Neuron (in vitro differentiated cells): ENCODE measurements around the gene FTO.

Experiments used
- H2AFZ ChIP-seq: one replicate; pipeline ENCODE4 v1.6.1; 2013; ENCODE audit warnings: low read depth, mild to moderate bottlenecking, inconsistent platforms, low read length, moderate library complexity
- H3K27me3 ChIP-seq: one replicate; pipeline ENCODE4 v1.6.1; 2013; ENCODE audit warnings: low read length; ENCODE audit not compliant: insufficient read depth
- H3K36me3 ChIP-seq: one replicate; pipeline ENCODE4 v1.6.1; 2013; ENCODE audit warnings: low read length; ENCODE audit not compliant: insufficient read depth
- H3K4me1 ChIP-seq: one replicate; pipeline ENCODE4 v1.6.1; 2013; ENCODE audit warnings: low read length; ENCODE audit not compliant: insufficient read depth
- H3K4me3 ChIP-seq: 2 replicates; pipeline ENCODE4 v1.5.1; 2013; ENCODE audit warnings: mild to moderate bottlenecking, low read length, moderate library complexity
- H3K9me3 ChIP-seq: one replicate; pipeline ENCODE4 v1.6.1; 2013; ENCODE audit warnings: low read length

FTO gene

GRCh38 chr16:54165912-54166865 is 462.2 kb downstream of the FTO start:
- H3K36me3 ChIP-seq = no peaks in the 10 kb centered on the region

DNA sequence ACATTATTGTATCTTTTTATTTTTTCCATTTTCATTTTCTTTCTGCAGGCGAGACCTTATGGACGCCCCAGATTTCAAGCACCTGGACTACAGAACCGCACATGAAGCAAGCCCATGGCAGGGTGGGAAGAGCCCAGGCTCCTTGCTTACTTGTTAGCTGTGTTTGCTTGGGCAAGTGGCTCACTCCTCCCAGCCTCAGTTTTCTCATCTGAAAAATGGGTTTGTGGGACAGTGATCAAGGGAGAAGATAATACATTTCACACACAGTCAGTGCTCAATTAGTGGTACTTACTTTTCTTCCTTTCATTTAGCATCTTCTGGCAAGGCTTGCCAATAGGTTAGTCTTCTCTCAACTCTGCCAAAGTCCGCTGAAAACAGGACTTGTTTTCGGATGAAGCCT is 465.2 kb downstream of the FTO start:
- H3K9me3 ChIP-seq = no peaks in the 10 kb centered on the region
- H3K4me3 ChIP-seq = no peak overlapping the region
- peaks cover 41% of the 10 kb centered on the region for H3K4me1 ChIP-seq
- H2AFZ ChIP-seq = no peak overlapping the region
- no peaks in the 10 kb centered on the region for H3K27me3 ChIP-seq
- H3K36me3 ChIP-seq = no peaks in the 10 kb centered on the region

More at GRCh38 chr16:54165912-54166865, 462.2 kb downstream of the FTO start:
- Histone ChIP-seq H2AFZ (no peak overlapping the region), H3K27me3 (no peaks in the 10 kb centered on the region), H3K4me1 (peaks cover 20% of the 10 kb centered on the region), H3K9me3 (peaks cover 3% of the 10 kb centered on the region), H3K4me3 (no peak overlapping the region)

GRCh38 chr16:54171626-54172537 is 467.9 kb downstream of the FTO start:
- no peaks in the 10 kb centered on the region for H3K36me3 ChIP-seq
- peaks cover 55% of the 10 kb centered on the region for H3K4me1 ChIP-seq
- H2AFZ ChIP-seq = no peak overlapping the region
- H3K4me3 ChIP-seq = peak overlapping the region; percentile 29
- H3K27me3 ChIP-seq = no peaks in the 10 kb centered on the region
- H3K9me3 ChIP-seq = no peaks in the 10 kb centered on the region

- H2AFZ ChIP-seq = no peak overlapping the region
- no peaks in the 10 kb centered on the region for H3K27me3 ChIP-seq
- H3K4me1 ChIP-seq = peaks cover 59% of the 10 kb centered on the region
- H3K4me3 ChIP-seq = no peak overlapping the region
- H3K36me3 ChIP-seq = no peaks in the 10 kb centered on the region
- H3K9me3 ChIP-seq = no peaks in the 10 kb centered on the region
Measured at GRCh38 chr16:54173490-54173889, 469.5 kb downstream of the FTO start.

GRCh38 chr16:54174201-54174600 is 470.2 kb downstream of the FTO start:
- Histone ChIP-seq H2AFZ (no peak overlapping the region), H3K4me1 (peaks cover 64% of the 10 kb centered on the region), H3K9me3 (no peaks in the 10 kb centered on the region), H3K4me3 (no peak overlapping the region), H3K36me3 (no peaks in the 10 kb centered on the region), H3K27me3 (no peaks in the 10 kb centered on the region)

DNA sequence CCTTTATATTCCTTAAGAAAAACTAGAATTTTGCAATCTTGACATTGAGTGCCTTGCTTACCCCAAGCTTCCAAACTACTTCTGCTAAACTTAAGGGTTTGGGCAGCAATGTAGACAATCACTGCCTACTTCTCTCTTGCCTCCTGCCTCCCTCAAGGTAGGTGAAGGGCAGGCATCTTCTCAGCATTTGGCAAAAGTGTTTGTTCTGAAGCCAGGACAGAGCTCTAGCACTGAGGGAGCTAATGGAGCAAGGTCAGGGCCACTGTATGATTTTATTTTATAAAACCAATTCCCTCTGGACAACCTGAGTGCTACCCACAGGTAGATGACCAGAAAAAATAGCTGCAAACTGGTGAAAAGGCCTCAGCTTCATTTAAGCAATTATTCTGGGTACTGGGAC is 470.8 kb downstream of the FTO start:
- H3K36me3 ChIP-seq = no peaks in the 10 kb centered on the region
- H3K4me3 ChIP-seq = no peak overlapping the region
- no peaks in the 10 kb centered on the region for H3K27me3 ChIP-seq
- H2AFZ ChIP-seq = no peak overlapping the region
- no peaks in the 10 kb centered on the region for H3K9me3 ChIP-seq
- peaks cover 64% of the 10 kb centered on the region for H3K4me1 ChIP-seq

DNA sequence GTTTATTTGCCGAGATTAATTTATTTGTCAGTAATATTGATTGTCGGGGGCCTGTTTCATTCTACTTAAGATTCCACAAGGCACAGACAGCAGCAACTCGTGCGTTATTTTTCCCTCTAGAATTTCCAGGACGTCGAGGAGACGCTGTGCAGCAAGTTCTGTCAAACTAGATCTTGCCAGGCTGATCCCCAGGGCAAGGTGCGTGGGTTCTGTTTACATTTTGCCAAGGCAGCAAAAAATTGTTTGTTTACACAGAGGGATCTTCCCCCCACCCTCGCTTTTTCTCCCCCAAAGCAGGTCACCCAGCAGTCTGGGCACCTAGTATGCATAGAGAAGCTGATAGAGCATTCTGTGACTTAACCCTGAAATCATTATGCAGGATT is 471.2 kb downstream of the FTO start:
- H3K4me1 ChIP-seq = peaks cover 64% of the 10 kb centered on the region
- no peaks in the 10 kb centered on the region for H3K27me3 ChIP-seq
- H2AFZ ChIP-seq = no peak overlapping the region
- no peaks in the 10 kb centered on the region for H3K36me3 ChIP-seq
- no peak overlapping the region for H3K4me3 ChIP-seq
- no peaks in the 10 kb centered on the region for H3K9me3 ChIP-seq

- H3K9me3 ChIP-seq = no peaks in the 10 kb centered on the region
- H3K27me3 ChIP-seq = no peaks in the 10 kb centered on the region
- H2AFZ ChIP-seq = no peak overlapping the region
- H3K4me1 ChIP-seq = peaks cover 59% of the 10 kb centered on the region
- no peak overlapping the region for H3K4me3 ChIP-seq
- H3K36me3 ChIP-seq = no peaks in the 10 kb centered on the region
Measured at GRCh38 chr16:54175552-54176375, 471.8 kb downstream of the FTO start.

DNA sequence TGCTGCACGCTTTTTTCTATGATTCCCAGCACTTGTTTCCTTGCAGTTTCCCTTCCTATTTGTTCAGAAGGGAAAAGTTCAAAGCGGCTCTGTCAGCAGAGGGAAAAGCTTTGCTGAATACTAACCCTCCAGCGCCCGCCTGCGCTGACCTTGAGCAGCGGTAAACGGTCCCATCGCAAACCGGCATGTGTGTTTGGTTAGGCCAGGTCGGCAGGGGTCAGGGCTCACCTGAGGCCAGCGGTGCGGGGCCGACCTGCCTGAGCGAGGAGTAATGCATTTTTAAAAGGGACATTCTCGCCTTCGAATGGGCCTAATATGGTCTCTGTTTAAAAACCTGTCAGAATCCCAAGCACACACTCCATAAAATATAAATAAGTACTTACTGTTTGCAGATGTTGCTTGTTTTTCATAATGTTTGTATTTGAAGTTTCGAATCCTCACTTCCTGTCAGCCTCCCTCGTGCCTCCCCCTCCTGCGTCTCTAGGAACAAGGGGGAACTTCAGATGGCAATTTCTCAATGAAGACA is 472.5 kb downstream of the FTO start:
- Histone ChIP-seq H3K4me1 (peaks cover 53% of the 10 kb centered on the region), H3K36me3 (no peaks in the 10 kb centered on the region), H3K27me3 (no peaks in the 10 kb centered on the region), H2AFZ (no peak overlapping the region), H3K4me3 (no peak overlapping the region), H3K9me3 (no peaks in the 10 kb centered on the region)

DNA sequence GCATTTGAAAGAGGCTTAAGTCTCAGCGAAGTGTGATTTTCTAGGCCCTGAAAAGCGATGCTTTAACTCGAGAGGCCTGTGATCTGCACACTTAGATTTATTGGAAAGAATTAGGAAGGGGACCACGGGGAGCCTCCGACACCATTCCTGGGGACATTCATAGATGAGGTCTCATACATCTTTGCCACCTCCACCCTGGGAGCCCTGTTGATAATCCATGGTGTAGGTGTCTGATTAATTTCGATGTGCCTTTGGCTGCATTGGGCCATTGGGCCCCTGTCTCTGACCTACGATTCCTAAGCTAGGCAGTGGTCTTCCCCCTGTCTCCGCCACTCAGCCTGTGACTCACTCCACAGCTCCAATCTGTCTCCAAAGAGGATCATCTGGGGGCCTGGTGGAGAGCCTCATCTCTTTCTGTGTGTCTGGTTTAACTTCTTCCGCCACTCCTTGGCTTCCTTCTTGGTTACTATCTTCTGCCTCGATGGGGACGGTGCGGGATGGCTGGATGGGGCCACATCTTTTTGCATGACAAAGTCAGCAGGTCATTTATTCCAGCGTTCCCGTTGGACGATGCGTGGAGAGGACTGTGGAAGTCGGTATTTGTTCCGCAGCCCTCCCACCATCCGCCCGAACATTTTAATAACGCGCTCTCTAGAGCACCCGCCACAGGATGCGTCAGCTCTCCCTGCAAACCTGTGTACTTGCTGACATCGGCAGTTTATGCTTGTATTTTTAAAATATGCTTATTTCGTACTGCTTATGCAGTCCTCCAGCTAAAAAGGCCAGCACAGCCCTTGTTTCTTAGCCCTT is 473.3 kb downstream of the FTO start:
- peaks cover 45% of the 10 kb centered on the region for H3K4me1 ChIP-seq
- no peak overlapping the region for H3K4me3 ChIP-seq
- H3K9me3 ChIP-seq = no peaks in the 10 kb centered on the region
- H3K36me3 ChIP-seq = no peaks in the 10 kb centered on the region
- H3K27me3 ChIP-seq = no peaks in the 10 kb centered on the region
- H2AFZ ChIP-seq = no peak overlapping the region

DNA sequence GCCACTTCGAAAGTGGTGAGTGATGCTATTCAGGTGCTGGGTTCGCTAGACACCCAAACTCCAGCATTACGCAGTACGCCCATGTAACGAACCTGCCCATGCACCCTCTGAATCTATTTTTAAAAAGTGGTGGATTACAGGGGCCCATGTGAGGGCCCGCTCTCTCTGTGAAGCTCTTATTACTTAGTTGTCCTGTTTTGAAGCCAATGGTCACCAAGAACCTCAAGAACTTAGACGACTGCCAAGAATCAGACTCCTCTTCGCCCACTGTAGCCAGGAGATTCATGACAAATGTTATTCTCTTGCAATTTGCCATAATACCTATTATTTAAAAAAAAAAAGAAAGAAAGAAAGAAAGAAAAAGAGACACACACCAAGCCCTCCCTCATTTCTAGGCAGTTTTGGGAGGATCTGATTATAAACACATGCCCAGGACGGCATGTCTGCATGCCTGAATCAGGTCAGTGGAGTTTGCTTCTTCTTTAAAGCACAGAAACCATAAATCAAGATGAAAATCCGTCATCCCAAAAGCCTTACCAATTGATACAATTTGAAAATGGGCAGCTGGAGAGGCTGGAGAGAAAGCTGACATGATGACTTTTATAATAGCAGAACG is 474.0 kb downstream of the FTO start:
- Histone ChIP-seq H3K4me1 (peaks cover 40% of the 10 kb centered on the region), H3K9me3 (no peaks in the 10 kb centered on the region), H3K27me3 (no peaks in the 10 kb centered on the region), H2AFZ (peak overlapping the region; percentile 56), H3K4me3 (peak overlapping the region; percentile 14), H3K36me3 (no peaks in the 10 kb centered on the region)
